NOMO-1 treated with dmso at 0.1 percent for 144 hours (cell line): Measurements from ENCODE around the gene HAUS8.
"Not testable (repeated sequence)": the region's sequence is repeated elsewhere in the genome, so short reads cannot be mapped to it uniquely, and the experiment has no call there.

Experiments used
- DNase-seq: peaks from one replicate; lab custom pipeline; 2025; ENCODE audit not compliant: unreplicated experiment; lab: John Stamatoyannopoulos, UW

The HAUS8 gene

DNA sequence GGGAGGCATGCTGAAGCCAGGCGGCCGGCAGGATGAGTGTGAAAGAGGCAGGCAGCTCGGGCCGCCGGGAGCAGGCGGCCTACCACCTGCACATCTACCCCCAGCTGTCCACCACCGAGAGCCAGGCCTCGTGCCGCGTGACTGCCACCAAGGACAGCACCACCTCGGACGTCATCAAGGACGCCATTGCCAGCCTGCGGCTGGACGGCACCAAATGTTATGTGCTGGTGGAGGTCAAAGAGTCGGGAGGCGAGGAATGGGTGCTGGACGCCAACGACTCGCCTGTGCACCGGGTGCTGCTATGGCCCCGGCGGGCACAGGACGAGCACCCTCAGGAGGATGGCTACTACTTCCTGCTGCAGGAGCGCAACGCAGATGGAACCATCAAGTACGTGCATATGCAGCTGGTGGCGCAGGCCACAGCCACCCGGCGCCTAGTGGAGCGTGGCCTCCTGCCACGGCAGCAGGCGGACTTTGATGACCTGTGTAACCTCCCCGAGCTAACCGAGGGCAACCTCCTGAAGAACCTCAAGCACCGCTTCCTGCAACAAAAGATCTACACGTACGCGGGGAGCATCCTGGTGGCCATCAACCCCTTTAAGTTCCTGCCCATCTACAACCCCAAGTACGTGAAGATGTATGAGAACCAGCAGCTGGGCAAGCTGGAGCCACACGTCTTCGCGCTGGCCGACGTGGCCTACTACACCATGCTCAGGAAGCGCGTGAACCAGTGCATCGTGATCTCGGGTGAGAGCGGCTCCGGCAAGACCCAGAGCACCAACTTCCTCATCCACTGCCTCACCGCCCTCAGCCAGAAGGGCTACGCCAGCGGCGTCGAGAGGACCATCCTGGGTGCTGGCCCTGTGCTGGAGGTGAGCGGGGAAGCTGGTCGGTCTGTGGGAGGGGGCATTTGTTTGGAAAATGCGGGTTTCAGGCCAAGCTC lies 26.7 kb upstream of the HAUS8 start:
- no peak for DNase-seq

DNA sequence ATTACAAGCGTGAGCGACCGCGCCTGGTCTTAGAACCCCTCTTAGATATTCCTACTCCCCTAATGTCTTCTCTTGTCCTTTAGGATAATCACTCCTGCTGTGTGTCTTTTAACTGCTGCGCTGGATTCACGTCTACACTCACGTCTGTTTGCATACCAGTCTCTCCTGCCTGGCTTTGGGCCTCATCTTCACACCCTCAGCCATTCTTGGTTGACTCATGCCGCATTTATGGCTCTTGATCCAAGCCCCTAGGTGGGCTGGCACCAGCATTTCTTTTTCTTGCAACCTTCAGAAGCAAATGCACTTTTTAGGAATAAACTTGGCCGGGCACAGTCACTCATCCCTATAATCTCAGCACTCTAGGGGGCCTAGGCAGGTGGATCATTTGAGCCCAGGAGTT lies 23.1 kb upstream of the HAUS8 start:
- DNase-seq = no peak

DNA sequence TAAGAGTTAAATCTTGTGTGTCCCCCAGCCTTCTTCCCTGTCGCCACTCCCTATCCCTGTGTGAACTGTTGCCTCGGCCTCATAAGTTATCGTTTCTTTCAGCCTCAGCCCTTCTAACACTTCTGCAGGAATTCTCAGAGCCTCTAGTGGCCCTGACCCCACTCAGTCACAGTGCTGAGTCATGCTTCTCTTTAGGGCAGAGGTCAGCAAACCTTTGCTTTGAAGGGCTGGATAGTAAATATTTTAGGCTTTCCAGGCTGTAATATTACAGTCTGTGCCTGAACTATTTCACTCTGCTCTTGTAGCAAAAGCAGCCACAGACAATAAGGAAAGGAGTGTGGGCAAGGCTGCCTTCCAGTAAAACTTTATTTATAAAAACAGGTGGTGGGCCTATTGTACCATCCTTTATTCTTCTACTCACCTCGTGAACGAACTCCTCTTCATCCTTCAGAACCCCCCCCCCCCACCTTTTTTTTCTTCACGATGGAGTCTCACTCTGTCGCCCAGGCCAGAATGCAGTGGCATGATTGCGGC lies 22.4 kb upstream of the HAUS8 start:
- no peak for DNase-seq

DNA sequence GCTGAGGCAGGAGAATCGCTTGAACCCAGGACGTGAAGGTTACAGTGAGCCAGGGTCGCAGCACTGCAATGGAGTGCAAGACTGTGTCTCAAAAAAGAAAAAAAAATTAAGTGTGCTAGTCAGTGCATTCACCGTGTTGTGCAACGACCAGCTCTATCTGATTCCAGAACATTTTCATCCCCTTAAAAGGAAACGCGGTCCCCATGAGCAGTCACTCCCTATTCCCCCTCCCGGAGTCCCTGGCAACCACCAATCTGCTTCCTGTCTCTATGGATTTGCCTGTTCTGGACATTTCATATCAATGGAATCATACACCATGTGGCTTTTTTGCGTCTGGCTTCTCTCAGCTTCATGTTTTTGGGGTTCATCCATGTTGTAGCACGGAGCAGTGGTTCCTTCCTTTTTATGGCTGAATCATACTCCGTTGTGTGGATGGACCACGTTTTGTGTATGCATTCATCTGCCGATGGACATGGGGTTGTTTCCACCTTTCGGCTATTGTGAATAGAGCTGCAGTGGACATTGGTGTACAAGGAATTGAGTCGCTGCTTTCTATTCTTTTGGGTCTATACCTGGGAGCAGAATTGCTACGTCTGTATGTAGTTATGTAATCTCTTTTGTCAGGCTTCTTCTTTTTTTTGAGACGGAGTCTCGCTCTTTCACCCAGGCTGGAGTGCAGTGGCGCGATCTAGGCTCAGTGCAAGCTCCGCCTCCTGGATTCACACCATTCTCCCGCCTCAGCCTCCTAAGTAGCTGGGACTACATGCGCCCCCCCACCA lies 20.1 kb upstream of the HAUS8 start:
- DNase-seq = no peak

DNA sequence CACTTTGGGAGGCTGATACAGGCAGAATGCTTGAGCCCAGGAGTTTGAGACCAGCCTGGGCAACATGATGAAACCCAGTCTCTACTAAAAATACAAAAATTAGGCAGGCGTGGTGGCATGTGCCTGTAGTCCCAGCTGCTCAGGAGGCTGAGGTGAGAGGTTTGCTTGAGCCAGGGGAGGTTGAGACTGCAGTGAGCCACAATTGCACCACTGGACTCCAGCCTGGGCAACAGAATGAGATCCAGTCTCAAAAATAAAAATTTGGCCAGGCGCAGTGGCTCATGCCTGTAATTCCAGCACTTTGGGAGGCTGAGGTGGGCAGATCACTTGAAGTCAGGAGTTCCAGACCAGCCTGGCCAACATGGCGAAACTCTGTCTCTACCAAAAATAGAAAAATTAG lies 19.4 kb upstream of the HAUS8 start:
- not testable (repeated sequence) for DNase-seq

DNA sequence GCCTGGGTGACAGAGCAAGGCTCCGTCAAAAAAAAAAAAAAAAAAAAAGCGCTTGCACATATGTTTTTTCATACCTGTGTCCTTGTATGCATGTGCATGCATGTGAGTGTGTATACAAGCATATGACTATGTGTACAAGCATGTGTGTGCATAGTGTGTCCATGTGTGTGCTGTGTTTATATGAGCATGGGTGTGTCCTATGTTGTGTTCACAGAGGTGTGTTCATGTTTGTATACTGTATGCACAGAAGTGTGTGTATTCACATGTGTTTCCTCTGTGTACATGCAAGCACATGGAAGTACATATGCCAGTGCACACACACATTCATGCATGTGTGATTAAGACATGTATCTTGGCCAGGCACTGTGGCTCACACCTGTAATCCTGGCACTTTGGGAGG lies 17.4 kb upstream of the HAUS8 start:
- no peak for DNase-seq

DNA sequence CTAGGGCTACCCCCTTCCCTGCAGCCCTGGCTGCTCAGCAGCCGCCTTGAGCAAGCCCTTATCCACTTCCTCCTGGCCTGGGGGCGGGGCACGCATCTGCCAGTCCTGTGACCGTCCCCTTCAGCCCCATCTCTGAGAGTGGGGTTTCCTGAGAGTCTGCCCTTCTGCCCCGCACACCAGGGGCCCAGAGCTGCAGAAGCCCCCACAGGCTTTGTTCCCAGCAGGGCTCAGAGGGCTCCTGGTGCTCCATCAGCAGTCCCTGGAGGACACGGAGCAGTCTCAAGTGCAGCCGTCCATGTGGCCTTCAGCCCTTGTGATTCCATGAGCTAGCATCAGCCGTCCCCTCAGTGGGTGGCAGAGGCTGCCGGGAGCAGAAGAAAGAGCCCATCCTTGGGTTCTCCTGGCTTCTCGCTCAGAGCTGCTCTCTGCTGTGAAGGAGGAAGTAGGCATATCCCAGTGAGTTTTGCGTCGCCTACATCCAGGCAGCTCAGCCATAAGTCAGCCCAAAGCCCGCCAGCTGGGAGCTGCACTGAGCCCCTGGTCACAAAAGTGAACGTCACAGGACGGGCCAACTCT lies 16.6 kb upstream of the HAUS8 start:
- DNase-seq = peak; percentile 66

DNA sequence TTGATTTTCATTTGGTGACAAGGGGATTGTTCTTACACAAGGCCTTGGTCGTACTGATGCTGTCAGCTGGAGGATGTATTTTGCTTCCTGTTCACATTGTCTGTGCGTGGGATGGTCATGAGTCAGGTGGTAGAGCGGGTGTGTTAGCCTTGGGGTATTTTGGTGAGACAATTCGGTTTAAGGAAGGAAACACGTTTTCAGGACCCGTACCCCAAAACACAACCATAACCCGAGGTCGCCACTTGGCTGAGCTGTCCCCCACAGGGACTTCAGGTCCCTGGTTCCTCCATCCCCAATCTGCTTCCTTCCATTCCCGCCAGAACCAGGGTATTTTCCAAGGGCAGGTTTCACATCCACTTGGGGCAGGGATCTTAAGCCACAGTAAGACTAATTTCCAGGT lies 15.3 kb upstream of the HAUS8 start:
- no peak for DNase-seq

DNA sequence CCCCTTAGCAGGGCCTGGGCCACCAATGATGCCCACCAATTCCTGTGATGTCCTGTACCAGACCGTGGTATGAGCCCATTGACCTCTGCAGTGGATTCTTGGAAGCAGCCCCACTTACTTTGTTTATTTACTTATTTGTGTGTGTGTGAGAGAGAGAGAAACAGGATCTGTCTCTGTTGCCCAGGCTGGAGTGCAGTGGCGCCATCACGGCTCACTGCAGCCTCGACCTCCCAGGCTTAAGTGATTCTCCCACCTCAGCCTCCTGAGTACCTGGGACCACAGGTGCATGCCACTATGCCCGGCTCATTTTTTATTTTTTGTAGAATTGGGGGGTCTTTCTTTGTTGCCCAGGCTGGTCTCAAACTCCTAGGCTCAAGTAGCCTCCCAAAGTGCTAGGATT lies 13.3 kb upstream of the HAUS8 start:
- DNase-seq = no peak

DNA sequence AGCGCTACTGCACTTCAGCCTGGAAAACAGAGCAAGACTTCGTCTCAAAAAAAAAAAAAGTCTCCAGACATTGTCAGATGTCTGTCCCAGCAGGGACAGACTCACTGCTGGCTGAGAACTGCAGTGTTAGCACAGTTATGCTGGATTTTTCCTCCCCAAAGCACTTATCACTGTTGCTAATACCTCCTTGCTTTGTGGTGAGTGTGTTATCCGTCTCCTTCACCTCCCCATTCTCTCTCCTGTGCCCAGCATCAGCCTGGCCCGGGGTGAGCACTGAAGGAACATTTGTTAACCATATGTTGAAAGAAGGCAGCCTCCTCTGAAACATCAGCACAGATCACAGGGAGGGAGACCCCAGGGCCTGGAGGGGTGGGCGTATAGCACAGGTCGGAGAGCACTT lies 11.6 kb upstream of the HAUS8 start:
- no peak for DNase-seq

DNA sequence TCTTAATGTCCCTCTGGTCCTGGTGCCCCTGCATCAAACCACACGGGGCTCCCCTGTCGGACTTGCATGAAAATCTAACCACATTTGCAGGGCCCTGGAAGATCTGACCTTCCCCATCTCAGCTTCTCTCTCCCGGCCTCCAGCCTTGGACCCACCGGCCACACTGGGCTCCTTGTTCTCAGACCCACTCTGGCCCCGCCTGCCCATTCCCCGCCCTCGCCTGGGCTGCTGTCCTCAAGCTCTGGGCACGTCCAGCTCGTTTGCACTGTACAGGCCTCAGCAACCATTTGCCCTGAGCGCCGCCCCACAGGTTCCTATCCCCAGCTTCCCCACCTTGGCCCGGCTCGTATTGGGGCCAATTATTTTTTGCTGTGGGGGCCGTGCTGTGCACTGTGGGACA lies 10.9 kb upstream of the HAUS8 start:
- no peak for DNase-seq

DNA sequence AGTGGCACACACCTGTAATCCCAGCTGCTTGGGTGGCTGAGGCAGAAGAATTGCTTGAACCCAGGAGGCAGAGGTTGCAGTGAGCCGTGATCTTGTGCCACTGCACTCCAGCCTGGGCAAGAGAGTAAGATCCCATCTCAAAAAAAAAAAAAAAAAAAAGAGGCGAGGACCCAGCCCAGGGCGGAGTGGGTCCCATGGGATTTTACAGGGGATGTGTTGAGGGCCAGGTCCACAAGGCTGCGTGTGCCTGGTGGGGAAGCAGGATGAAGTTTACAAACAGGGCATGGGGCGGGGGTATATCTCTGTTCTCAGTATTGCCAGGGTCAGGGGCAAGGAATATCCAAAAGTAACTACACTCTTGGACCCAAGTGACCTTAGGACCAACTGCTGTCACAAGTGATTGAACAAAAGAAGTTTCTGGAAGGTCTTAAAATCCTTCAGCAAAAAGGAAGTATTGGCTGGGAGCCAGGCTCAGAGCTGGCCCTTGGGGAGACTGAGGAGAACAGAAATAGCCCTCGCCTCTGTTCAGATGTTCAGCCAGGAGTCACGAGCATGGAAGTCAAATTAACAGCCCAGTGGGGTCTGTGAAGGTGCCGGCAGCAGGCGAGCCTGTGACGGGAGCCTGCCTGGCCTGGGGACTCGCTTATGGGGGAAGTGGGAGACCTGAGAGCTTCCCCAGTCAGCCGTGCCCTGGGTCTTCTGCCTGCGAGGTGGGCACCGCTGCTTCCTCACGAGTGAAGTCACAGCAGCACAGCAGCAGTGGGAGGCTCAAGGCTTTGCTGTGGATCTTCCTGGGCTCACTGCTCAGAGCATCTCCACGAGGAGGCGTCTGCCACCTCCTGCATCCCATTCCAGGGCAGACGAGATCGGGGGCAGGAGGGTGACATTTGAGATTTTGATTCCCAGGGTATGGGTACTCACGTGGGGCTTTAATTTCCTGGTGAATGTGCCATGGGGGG lies 6.7 kb upstream of the HAUS8 start:
- no peak for DNase-seq

DNA sequence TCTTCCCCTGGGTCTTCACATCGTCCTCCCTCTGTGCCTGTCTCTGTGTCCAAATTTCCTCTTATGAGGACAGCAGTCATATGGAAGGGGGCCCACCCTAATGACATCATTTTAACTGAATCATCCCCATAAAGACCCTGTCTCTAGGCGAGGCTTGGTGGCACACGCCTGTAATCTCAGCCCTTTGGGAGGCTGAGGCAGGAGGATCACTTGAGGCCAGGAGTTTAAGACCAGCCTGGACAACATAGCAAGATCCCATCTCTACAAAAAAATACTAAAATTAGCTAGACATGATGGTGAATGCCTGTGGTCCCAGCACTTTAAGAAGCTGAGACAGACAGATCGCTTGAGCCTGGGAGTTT lies 5.2 kb upstream of the HAUS8 start:
- no peak for DNase-seq

DNA sequence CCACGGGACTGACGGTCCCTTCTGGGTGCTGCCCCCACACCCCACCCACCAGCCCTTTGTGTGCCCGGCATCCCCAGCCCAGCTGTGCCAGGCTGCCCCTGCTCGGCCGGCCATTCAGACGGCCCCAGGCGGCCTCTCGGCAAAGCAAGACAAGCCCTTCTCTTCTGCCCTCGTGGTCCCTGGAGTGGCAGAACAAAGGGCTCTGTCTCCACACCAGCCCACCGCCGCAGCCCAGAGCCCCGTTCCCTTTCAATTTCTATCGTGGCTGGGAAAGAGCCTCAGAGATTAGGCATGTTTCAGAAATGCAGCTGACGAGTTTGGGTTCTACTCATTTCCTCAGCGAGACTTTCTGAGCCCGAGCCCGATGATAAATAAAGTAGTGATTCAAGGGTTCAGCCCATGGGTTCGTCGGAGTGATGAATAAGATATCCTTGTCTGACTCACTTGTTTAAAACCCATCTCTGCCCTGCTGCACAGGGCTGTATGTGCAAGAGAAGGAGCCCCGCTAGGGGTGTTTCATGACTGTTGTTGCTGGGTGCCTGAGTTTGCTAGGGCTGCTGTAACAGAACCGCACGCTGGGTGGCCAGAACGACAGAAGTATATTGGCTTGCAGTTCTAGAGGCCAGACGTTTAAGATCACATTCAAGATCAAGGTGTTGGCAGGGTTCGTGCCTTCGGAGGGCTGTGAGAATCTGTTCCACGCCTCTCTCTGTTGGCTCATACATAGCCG lies 4.6 kb upstream of the HAUS8 start:
- no peak for DNase-seq

DNA sequence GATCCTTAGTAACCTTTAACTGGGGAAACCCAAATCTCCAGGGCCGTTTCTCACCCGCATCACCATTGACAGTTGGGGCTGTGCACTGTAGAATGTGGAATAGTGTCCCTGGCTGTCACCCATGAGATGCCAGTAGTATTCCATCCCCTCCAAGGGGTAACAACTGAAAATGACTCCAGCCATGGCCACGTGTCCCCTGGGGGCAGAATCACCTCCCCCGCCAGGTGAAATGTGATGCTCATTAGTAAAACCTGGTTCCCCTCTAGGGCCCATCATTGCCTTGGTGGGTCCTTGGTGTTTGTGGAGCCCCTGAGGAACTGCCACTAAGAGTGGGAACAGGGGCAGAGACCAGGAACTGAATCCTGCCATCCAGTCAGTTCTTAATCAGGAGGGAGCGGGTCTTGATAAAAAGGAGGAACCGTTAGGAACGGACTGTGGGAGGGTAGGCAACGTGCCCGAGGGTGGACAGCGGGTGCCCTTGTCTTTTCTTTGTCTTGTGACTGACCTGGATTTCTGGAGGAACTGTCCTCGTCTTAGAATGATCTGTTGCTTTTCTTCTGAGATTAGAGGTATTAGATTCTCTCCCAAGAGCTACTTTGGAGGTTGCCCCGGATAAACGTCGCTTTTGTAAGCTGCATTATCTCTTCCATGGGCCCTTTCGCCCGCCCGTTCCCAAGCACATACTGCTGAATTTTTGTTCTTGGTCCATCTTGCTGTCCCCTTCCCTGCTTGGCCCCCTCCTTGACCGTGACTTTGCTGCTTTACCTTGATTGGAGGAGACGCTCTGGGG lies 3.9 kb upstream of the HAUS8 start:
- DNase-seq = no peak

DNA sequence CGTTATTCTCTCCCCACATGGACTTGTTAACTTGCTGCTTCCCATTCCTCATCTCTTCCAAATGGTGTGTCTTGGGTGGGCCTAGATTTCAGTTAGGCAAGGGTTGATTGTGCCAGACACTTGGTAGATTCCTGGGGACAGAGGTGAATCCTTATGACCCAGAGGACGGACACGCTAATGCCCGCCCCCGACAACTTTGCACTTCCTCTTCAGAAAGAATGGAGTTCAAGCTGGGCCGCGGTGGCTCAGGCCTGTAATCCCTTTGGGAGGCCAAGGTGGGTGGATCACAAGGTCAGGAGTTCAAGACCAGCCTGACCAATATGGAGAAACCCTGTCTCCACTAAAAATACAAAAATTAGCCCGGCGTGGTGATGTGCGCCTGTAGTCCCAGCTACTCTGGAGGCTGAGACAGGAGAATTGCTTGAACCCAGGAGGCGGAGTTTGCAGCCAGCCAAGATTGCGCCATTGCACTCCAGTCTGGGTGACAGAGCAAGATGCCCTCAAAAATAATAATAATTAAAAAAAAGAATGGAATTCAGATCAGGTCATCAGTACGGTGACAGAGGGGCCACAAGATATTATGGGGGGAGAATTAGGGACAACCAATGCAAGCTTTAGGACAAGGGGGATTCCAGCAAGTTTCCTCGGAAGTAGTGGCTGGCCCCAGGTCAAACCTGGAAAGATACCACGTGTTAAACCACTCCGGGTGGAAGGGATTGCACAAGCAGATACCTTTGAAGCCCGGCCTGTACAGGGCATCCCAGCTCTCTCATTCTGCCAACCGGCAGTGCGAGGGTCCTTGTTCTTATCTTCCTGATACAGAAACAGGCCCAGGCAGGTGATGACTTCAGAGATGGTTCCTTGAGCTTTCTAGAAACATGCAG lies 3.0 kb upstream of the HAUS8 start:
- DNase-seq = no peak

DNA sequence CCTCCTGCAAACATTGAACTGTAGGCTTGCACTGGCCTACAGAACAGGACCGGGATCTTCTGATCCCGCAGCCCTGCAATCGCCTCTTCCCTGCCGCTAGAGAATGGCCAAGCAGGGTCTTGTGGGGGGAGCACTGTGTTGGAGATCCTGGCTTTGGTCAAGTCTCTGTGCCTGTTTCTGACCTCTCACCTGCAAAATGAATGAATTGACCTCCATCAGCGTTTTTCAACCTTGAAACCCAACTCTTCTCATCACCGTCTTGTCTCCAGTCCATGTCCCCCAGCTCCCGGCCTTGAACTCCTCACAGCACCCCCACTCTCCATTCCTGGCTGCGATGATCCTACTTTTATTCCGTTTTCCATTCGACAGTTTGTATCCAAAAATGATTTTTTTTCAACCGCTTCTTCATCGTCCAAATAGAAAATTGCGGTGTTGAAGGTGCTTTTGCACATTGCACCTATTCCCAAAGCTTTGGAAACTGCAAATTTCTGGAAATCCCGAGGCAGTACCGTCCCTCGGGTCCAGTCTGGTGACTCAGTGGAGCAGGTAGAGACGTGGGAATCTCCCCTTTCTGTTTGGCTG lies 2.3 kb upstream of the HAUS8 start:
- no peak for DNase-seq

DNA sequence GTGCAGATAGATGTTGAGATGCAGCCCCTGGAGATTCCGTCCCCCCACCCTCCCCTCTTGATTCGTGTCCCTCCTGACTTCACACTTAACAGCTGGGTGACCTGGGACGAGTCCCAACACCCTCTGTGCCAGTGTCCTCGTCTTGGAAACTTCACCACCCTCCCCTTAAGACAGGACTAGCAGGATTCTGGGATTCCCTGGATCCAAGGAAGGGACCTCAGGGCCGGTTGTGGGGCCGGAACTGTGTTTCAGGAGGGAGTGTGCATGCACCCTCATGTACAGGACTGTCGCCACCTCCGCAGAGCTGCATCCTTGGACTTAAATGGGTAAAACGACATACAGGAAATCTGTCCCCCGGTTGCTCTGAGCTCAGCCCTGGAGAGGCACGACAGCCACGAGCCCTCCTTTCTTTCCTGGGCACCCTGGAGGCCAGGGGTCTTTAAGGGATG lies 1.3 kb upstream of the HAUS8 start:
- no peak for DNase-seq
